Endothelial cell of umbilical vein (primary cell): ENCODE results near the gene ATAD5. TPM values are rescaled to one million over a fixed set of nuclear protein-coding genes. Genes with fewer than 3 reads are reported as not detected.

Experiments used
- BruUV-seq: library from RNA; stranded (reverse); fragments of 400-500 nt; replicated peaks from 2 replicates; lab custom pipeline; 2021; lab: Mats Ljungman, UMichigan
- CTCF ChIA-PET: fragments of 300-600, 350-600 bp; sonication (Branson Sonifier 250); formaldehyde crosslinking; loops from one replicate; lab custom pipeline; 2021; ENCODE audit warnings: antibody characterized with exemption, inconsistent platforms; lab: Charles Lee
- POLR2A ChIA-PET: fragments of 300-600, 350-600 bp; sonication (Branson Sonifier 250); formaldehyde crosslinking; loops from one replicate; lab custom pipeline; 2021; ENCODE audit warnings: antibody characterized with exemption, inconsistent platforms; lab: Charles Lee
- DNase-seq: peaks from one replicate; pipeline ENCODE4 v3.0.0-alpha.2; 2011; ENCODE audit warnings: low read depth, low spot score
- FAIRE-seq: peaks from 2 replicates; lab custom pipeline; 2011; peaks lifted over from hg19 to GRCh38; lab: Jason Lieb, UNC
- H2AFZ ChIP-seq: 2 replicates; pipeline ENCODE4 v1.6.0; 2012; ENCODE audit warnings: low read depth, low read length, control low read depth, inconsistent platforms
- H3K27ac ChIP-seq: 2 replicates; pipeline ENCODE4 v1.5.1; 2011; ENCODE audit warnings: low read depth, mild to moderate bottlenecking, control low read depth, low read length, moderate library complexity; ENCODE audit not compliant: insufficient read depth
- H3K27me3 ChIP-seq, 2 experiments: 2 replicates each; pipeline versions ENCODE4 v1.6.0 to v1.6.1; 2011; ENCODE audit warnings: low read length in 2 of 2, mixed read lengths in 1 of 2; ENCODE audit not compliant: control insufficient read depth in 2 of 2, insufficient read depth in 2 of 2
- H3K36me3 ChIP-seq, 2 experiments: 2 replicates in 1 of 2; 3 replicates in 1 of 2; pipeline ENCODE4 v1.5.1; 2011; ENCODE audit warnings: low read length in 2 of 2, mild to moderate bottlenecking in 1 of 2, moderate library complexity in 1 of 2; ENCODE audit not compliant: control insufficient read depth in 2 of 2, insufficient read depth in 2 of 2; ENCODE audit errors: extremely low read depth in 1 of 2
- H3K4me1 ChIP-seq: 3 replicates; pipeline ENCODE4 v1.5.1; 2011; ENCODE audit warnings: mild to moderate bottlenecking, low read length; ENCODE audit not compliant: control insufficient read depth, insufficient read depth; ENCODE audit errors: extremely low read depth
- H3K4me2 ChIP-seq: 2 replicates; pipeline ENCODE4 v1.6.1; 2011; ENCODE audit warnings: low read length, control low read depth, mixed read lengths; ENCODE audit not compliant: insufficient read depth
- H3K4me3 ChIP-seq, 3 experiments: fragments of 200-600 bp in 1 of 3; sonication (generic), shearing (Covaris generic) in 1 of 3; replicated peaks in 1 of 3; 2 replicates each; pipeline ENCODE4 v1.5.1; 2011 to 2016; ENCODE audit warnings: control low read depth in 3 of 3, low read length in 3 of 3, mild to moderate bottlenecking in 2 of 3, inconsistent platforms in 1 of 3, low read depth in 1 of 3, moderate library complexity in 1 of 3; ENCODE audit not compliant: insufficient read depth in 1 of 3
- H3K79me2 ChIP-seq: 2 replicates; pipeline ENCODE4 v1.6.0; 2012; ENCODE audit warnings: low read length, inconsistent platforms; ENCODE audit not compliant: control insufficient read depth, insufficient read depth
- H3K9ac ChIP-seq: replicated peaks from 2 replicates; pipeline ENCODE3; 2011; ENCODE audit warnings: low read length, control low read depth; ENCODE audit not compliant: insufficient read depth; ENCODE audit errors: extremely low read depth
- H3K9me1 ChIP-seq: replicated peaks from 3 replicates; pipeline ENCODE4 v1.6.0; 2011; ENCODE audit warnings: mild to moderate bottlenecking, low read length; ENCODE audit not compliant: control insufficient read depth, insufficient read depth; ENCODE audit errors: extremely low read depth
- H3K9me3 ChIP-seq: replicated peaks from 2 replicates; pipeline ENCODE4 v1.5.1; 2012; ENCODE audit warnings: low read length, inconsistent platforms; ENCODE audit not compliant: control insufficient read depth, insufficient read depth
- H4K20me1 ChIP-seq: replicated peaks from 2 replicates; pipeline ENCODE3; 2011; ENCODE audit warnings: mild to moderate bottlenecking, low read length; ENCODE audit not compliant: control insufficient read depth, insufficient read depth; ENCODE audit errors: extremely low read depth
- CTCF ChIP-seq, 2 donors: IDR thresholded peaks; 1 replicate in 1 of 2; 2 replicates in 1 of 2; pipeline ENCODE4 v1.5.1; 2011; ENCODE audit warnings: low read length in 2 of 2, mild to moderate bottlenecking in 2 of 2, moderate library complexity in 2 of 2, control low read depth in 1 of 2, inconsistent platforms in 1 of 2, low read depth in 1 of 2; ENCODE audit not compliant: insufficient read depth in 1 of 2; ENCODE audit errors: extremely low read depth in 1 of 2
- EZH2 ChIP-seq: IDR thresholded peaks from 2 replicates; pipeline ENCODE4 v1.6.1; 2012; ENCODE audit warnings: borderline replicate concordance, low read depth, mild to moderate bottlenecking, moderate library complexity, low read length, inconsistent platforms; ENCODE audit not compliant: severe bottlenecking
- FOS ChIP-seq: IDR thresholded peaks from 2 replicates; pipeline ENCODE4 v1.6.1; 2011; ENCODE audit warnings: mild to moderate bottlenecking, low read length, moderate library complexity, borderline replicate concordance; ENCODE audit not compliant: insufficient read depth
- GATA2 ChIP-seq: IDR thresholded peaks from 2 replicates; pipeline ENCODE4 v1.7.0; 2011; ENCODE audit warnings: low read depth, mild to moderate bottlenecking, moderate library complexity, mixed read lengths, low read length; ENCODE audit not compliant: insufficient read length, insufficient read depth
- JUN ChIP-seq: IDR thresholded peaks from 2 replicates; pipeline ENCODE4 v1.6.1; 2011; ENCODE audit warnings: borderline replicate concordance, low read depth; ENCODE audit not compliant: insufficient read length, insufficient read depth
- MAX ChIP-seq: IDR thresholded peaks from 2 replicates; pipeline ENCODE4 v1.6.1; 2011; ENCODE audit not compliant: insufficient read depth, insufficient read length
- MYC ChIP-seq: IDR thresholded peaks from one replicate; pipeline ENCODE4 v1.6.1; 2011; ENCODE audit warnings: mild to moderate bottlenecking, low read depth, low read length
- POLR2A ChIP-seq: IDR thresholded peaks from 2 replicates; pipeline ENCODE4 v1.6.1; 2012; ENCODE audit warnings: low read depth, mild to moderate bottlenecking, control low read depth, low read length
- POLR2AphosphoS5 ChIP-seq: IDR thresholded peaks from 2 replicates; pipeline ENCODE4 v1.6.1; 2012; ENCODE audit warnings: low read depth, mild to moderate bottlenecking, control low read depth, low read length, moderate library complexity; ENCODE audit not compliant: insufficient read depth
- dilution Hi-C: fragments of 300-500 bp; cut with MboI; formaldehyde crosslinking; loops from one replicate; pipeline ENCODE4 v1.15.0; 2019; ENCODE audit warnings: low sequenced_read_pairs; ENCODE audit not compliant: extremely low pct_ligation_motif_present
- intact Hi-C: fragments of 100-400 bp; cut with micrococcal nuclease; formaldehyde crosslinking; loops from one replicate; pipeline ENCODE4 v1.10.0; 2022
- polyA plus RNA-seq, 4 experiments: library from polyadenylated mRNA; depleted of rRNA in 3 of 4; stranded (reverse) in 3 of 4; unstranded in 1 of 4; fragments of >200 nt; gene quantifications; 2 replicates each; pipeline versions ENCODE4 v1.2.1 to v1.2.3, GENCODE V29; 2011 to 2012; ENCODE audit warnings: missing spikeins in 1 of 4
- total RNA-seq: library from RNA; stranded (reverse); gene quantifications from 2 replicates; pipeline ENCODE4 v1.2.3, GENCODE V29; 2021

Gene ATAD5
- total and polyA plus RNA-seq, 2 donors (not counting 3 experiments of a cell fraction or from before 2014, with no cell fraction given): 0.80 to 9.4 TPM

- H3K4me1 ChIP-seq: peaks cover 7% of the 10 kb centered on the region
- H3K27me3 ChIP-seq: no peaks in the 10 kb centered on the region
- ChIA-PET CTCF (interaction anchor here (1.1 to 1.7 kb wide), 4 partner anchors 9 to 28 kb away, joined by 3 to 9 read pairs (median 3); no protein-coding TSS in a partner anchor), POLR2A (no interaction called here)
- peak overlapping the region; percentile 81 for H3K4me2 ChIP-seq
- peak overlapping the region; percentile 83 for H3K9ac ChIP-seq
- TF ChIP-seq POLR2A (no peak), GATA2 (no peak), MAX (no peak), CTCF (IDR thresholded peaks at IDR 0.05; ENCODE audit: extremely low read depth in 1 of 2, insufficient read depth in 1 of 2, low read depth in 1 of 2, low read length in 2 of 2) (no peak), JUN (no peak), FOS (no peak), POLR2AphosphoS5 (no peak), MYC (no peak), EZH2 (no peak)
- no peaks in the 10 kb centered on the region for H3K9me1 ChIP-seq
- H3K4me3 ChIP-seq: peak overlapping the region; percentile 74 to 95 (median 77)
- intact Hi-C loops (no loop called here), dilution Hi-C loops (no loop called here)
- H4K20me1 ChIP-seq: no peaks in the 10 kb centered on the region
- no peak overlapping the region for H2AFZ ChIP-seq
- H3K27ac ChIP-seq: no peak overlapping the region
- no peak for DNase-seq
- BruUV-seq: no TSS peak
- H3K9me3 ChIP-seq: no peaks in the 10 kb centered on the region
- no peaks in the 10 kb centered on the region for H3K36me3 ChIP-seq
- no peak for FAIRE-seq
- H3K79me2 ChIP-seq: peaks cover 53% of the 10 kb centered on the region
Measured at GRCh38 chr17:30823421-30823820, 8.3 kb upstream of the ATAD5 start.
